SH-SY5Y (cell line): ENCODE measurements around the gene EMILIN1.

Source experiments
- GATA2 ChIP-seq: IDR thresholded peaks from 2 replicates; pipeline ENCODE4 v1.6.1; 2011; ENCODE audit warnings: mild to moderate bottlenecking, low read depth, low read length
- GATA3 ChIP-seq: IDR thresholded peaks from 2 replicates; pipeline ENCODE4 v1.6.1; 2011; ENCODE audit warnings: low read depth, mild to moderate bottlenecking, low read length, moderate library complexity

GRCh38 chr2:27121906-27122305 lies 43.5 kb downstream of the EMILIN1 start:
- TF ChIP-seq GATA2 (no peak), GATA3 (no peak)
